K562 (cell line): ENCODE results near the gene RBM17. TPM values are rescaled to one million over a fixed set of nuclear protein-coding genes. Genes with fewer than 3 reads are reported as not detected.
A peak's percentile ranks its signal among the peaks of the same experiment; 100 is the strongest.

Experiments used
- CBX2 ChIP-seq: fragments of 200-600 bp; sonication (generic); IDR thresholded peaks from one replicate; pipeline ENCODE4 v1.6.1; 2012; ENCODE audit warnings: mild to moderate bottlenecking, low read length, inconsistent platforms; ENCODE audit not compliant: insufficient read depth, poor library complexity, severe bottlenecking
- ETS2 ChIP-seq: IDR thresholded peaks from 2 replicates; pipeline ENCODE4 v1.6.1; 2016; ENCODE audit warnings: borderline replicate concordance, missing genetic modification characterization, mild to moderate bottlenecking, moderate library complexity, missing compliant biosample characterization; ENCODE audit not compliant: poor library complexity, severe bottlenecking
- HMG20B ChIP-seq: fragments of 250-450 bp; sonication (Bioruptor Pico); IDR thresholded peaks from 2 replicates; pipeline ENCODE4 v1.5.0; 2021; ENCODE audit warnings: mild to moderate bottlenecking
- IFI16 ChIP-seq: fragments of 250-450 bp; sonication (Bioruptor Pico); IDR thresholded peaks from 2 replicates; pipeline ENCODE4 v2.1.2; 2022; ENCODE audit warnings: mild to moderate bottlenecking, inconsistent platforms
- MAZ ChIP-seq, 2 experiments: fragments of 450-650 bp in 1 of 2; sonication (generic) in 1 of 2; formaldehyde crosslinking; IDR thresholded peaks in 1 of 2; conservative IDR thresholded peaks in 1 of 2; 2 replicates each; pipeline versions ENCODE4 v1.4.0 to v1.5.0; 2020; ENCODE audit warnings: mild to moderate bottlenecking in 1 of 2, missing genetic modification reagents in 1 of 2
- PYGO2 ChIP-seq: fragments of 450-650 bp; IDR thresholded peaks from 2 replicates; pipeline ENCODE4 v1.6.1; 2016; ENCODE audit warnings: mild to moderate bottlenecking, missing genetic modification characterization, moderate library complexity, missing compliant biosample characterization
- RFX5 ChIP-seq: IDR thresholded peaks from 2 replicates; pipeline ENCODE4 v1.6.1; 2011; ENCODE audit warnings: low read depth, mild to moderate bottlenecking, improper control_type of control experiment, low read length
- polyA plus RNA-seq, 8 experiments: library from polyadenylated mRNA; depleted of rRNA in 4 of 8; stranded (reverse) in 5 of 8; unstranded in 3 of 8; fragments of >200 nt; fragmentation: Nextera tagmentation in 2 of 8; fragmentation: Illumina TruSeq in 1 of 8; extraction: Ambion mirVana in 2 of 8; extraction: Trizol in 1 of 8; gene quantifications; 2 replicates each; pipeline versions ENCODE4 v1.2.1 to v1.2.3, GENCODE V29; 2011 to 2014; ENCODE audit warnings: inconsistent platforms in 1 of 8, missing spikeins in 1 of 8
- total RNA-seq, 7 experiments: library from RNA; depleted of rRNA in 6 of 7; stranded (reverse); fragments of >200 nt in 6 of 7; fragmentation: Illumina TruSeq in 2 of 7; extraction: Trizol in 2 of 7; gene quantifications; 2 replicates each; pipeline versions ENCODE4 v1.2.1 to v1.2.3, GENCODE V29; 2011 to 2021; ENCODE audit warnings: low replicate concordance in 1 of 7
- TF ChIP-seq, protein P1 (sequence below): fragments of 250-450 bp; sonication (Bioruptor Pico); IDR thresholded peaks from 2 replicates; pipeline ENCODE4 v1.8.0; 2022; ENCODE audit warnings: inconsistent platforms, mild to moderate bottlenecking, moderate library complexity, borderline replicate concordance
- TF ChIP-seq, protein P2 (sequence below), 2 experiments: fragments of 450-650 bp in 1 of 2; IDR thresholded peaks; 2 replicates each; pipeline ENCODE4 v1.6.1; 2011 to 2017; ENCODE audit warnings: low read depth in 2 of 2, antibody characterized with exemption in 1 of 2, borderline replicate concordance in 1 of 2, low read length in 1 of 2, mild to moderate bottlenecking in 1 of 2, mixed read lengths in 1 of 2; ENCODE audit not compliant: control insufficient read depth in 1 of 2
- TF ChIP-seq, protein P3 (sequence below): fragments of 250-450 bp; sonication (Bioruptor Pico); IDR thresholded peaks from 2 replicates; pipeline ENCODE4 v1.5.0; 2021; ENCODE audit warnings: mild to moderate bottlenecking, borderline replicate concordance
- TF ChIP-seq, protein P4 (sequence below): fragments of 250-450 bp; sonication (Bioruptor Pico); IDR thresholded peaks from 2 replicates; pipeline ENCODE4 v1.5.0; 2021
- TF ChIP-seq, protein P5 (sequence below): fragments of 250-450 bp; sonication (Bioruptor Pico); IDR thresholded peaks from 2 replicates; pipeline ENCODE4 v1.4.0; 2020; ENCODE audit warnings: mild to moderate bottlenecking, moderate library complexity, borderline replicate concordance

RBM17 gene
- total and polyA plus RNA-seq, 9 of the 15 experiments (the other 6 are each of a cell fraction or from before 2014, with no cell fraction given), result 23.6 to 217 (median 124) TPM

DNA sequence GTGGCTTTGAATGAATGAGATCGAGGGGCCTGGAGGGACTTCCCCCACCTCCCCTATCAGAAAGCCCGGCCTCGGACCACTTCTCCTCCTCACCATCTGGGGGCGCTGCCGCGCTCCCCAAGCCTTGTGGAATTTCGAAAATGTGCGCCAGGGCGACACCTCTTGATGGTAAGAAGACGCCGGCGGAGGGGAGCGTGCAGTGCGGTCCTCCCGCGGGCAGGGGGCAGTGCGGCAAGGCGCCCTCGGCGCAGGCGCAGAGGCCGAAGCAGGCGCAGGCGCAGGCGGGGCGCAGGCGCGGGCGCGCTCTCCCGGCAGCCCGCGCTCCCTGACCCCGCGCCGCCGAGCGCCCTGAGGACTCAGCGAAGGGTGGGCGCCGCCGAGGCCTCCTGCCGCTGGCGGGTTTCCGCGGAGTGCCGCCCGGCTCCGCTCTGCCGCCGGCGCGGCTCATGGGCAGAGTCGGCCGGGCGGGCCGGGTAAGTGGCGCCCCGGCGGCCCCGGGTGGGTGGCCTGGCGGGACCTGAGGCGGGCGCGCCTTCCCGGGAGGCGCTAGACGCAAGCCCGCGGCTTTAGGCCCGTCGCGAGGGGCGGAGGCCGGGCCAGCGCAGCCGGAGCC lies at the start of gene RBM17 (continued):
- TF ChIP-seq, protein P1, sequence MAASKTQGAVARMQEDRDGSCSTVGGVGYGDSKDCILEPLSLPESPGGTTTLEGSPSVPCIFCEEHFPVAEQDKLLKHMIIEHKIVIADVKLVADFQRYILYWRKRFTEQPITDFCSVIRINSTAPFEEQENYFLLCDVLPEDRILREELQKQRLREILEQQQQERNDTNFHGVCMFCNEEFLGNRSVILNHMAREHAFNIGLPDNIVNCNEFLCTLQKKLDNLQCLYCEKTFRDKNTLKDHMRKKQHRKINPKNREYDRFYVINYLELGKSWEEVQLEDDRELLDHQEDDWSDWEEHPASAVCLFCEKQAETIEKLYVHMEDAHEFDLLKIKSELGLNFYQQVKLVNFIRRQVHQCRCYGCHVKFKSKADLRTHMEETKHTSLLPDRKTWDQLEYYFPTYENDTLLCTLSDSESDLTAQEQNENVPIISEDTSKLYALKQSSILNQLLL, result no peak
- TF ChIP-seq, protein P2, sequence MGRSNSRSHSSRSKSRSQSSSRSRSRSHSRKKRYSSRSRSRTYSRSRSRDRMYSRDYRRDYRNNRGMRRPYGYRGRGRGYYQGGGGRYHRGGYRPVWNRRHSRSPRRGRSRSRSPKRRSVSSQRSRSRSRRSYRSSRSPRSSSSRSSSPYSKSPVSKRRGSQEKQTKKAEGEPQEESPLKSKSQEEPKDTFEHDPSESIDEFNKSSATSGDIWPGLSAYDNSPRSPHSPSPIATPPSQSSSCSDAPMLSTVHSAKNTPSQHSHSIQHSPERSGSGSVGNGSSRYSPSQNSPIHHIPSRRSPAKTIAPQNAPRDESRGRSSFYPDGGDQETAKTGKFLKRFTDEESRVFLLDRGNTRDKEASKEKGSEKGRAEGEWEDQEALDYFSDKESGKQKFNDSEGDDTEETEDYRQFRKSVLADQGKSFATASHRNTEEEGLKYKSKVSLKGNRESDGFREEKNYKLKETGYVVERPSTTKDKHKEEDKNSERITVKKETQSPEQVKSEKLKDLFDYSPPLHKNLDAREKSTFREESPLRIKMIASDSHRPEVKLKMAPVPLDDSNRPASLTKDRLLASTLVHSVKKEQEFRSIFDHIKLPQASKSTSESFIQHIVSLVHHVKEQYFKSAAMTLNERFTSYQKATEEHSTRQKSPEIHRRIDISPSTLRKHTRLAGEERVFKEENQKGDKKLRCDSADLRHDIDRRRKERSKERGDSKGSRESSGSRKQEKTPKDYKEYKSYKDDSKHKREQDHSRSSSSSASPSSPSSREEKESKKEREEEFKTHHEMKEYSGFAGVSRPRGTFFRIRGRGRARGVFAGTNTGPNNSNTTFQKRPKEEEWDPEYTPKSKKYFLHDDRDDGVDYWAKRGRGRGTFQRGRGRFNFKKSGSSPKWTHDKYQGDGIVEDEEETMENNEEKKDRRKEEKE (IDR thresholded peaks at IDR 0.05; ENCODE audit: borderline replicate concordance in 1 of 2, control insufficient read depth in 1 of 2, low read depth in 2 of 2, low read length in 1 of 2), result 0 out of 4 replicates have a peak, but pooled peaks of 1 of the 2 experiments have one; percentile 59
- TF ChIP-seq PYGO2 (tag) (no peak), HMG20B (CRISPR knock-in tag) (no peak), MAZ (CRISPR knock-in tag; conservative IDR thresholded peaks at IDR 0.05 in 1 of 2, IDR thresholded peaks at IDR 0.05 in 1 of 2) (peak; percentile 68 to 90), CBX2 (no peak), ETS2 (tag) (no peak), RFX5 (no peak), IFI16 (CRISPR knock-in tag) (no peak)
- TF ChIP-seq, protein P3, sequence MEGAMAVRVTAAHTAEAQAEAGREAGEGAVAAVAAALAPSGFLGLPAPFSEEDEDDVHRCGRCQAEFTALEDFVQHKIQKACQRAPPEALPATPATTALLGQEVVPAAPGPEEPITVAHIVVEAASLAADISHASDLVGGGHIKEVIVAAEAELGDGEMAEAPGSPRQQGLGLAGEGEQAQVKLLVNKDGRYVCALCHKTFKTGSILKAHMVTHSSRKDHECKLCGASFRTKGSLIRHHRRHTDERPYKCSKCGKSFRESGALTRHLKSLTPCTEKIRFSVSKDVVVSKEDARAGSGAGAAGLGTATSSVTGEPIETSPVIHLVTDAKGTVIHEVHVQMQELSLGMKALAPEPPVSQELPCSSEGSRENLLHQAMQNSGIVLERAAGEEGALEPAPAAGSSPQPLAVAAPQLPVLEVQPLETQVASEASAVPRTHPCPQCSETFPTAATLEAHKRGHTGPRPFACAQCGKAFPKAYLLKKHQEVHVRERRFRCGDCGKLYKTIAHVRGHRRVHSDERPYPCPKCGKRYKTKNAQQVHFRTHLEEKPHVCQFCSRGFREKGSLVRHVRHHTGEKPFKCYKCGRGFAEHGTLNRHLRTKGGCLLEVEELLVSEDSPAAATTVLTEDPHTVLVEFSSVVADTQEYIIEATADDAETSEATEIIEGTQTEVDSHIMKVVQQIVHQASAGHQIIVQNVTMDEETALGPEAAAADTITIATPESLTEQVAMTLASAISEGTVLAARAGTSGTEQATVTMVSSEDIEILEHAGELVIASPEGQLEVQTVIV (CRISPR knock-in tag), result no peak
- TF ChIP-seq, protein P4, sequence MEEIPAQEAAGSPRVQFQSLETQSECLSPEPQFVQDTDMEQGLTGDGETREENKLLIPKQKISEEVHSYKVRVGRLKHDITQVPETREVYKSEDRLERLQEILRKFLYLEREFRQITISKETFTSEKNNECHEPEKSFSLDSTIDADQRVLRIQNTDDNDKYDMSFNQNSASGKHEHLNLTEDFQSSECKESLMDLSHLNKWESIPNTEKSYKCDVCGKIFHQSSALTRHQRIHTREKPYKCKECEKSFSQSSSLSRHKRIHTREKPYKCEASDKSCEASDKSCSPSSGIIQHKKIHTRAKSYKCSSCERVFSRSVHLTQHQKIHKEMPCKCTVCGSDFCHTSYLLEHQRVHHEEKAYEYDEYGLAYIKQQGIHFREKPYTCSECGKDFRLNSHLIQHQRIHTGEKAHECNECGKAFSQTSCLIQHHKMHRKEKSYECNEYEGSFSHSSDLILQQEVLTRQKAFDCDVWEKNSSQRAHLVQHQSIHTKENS (CRISPR knock-in tag), result no peak
- TF ChIP-seq, protein P5, sequence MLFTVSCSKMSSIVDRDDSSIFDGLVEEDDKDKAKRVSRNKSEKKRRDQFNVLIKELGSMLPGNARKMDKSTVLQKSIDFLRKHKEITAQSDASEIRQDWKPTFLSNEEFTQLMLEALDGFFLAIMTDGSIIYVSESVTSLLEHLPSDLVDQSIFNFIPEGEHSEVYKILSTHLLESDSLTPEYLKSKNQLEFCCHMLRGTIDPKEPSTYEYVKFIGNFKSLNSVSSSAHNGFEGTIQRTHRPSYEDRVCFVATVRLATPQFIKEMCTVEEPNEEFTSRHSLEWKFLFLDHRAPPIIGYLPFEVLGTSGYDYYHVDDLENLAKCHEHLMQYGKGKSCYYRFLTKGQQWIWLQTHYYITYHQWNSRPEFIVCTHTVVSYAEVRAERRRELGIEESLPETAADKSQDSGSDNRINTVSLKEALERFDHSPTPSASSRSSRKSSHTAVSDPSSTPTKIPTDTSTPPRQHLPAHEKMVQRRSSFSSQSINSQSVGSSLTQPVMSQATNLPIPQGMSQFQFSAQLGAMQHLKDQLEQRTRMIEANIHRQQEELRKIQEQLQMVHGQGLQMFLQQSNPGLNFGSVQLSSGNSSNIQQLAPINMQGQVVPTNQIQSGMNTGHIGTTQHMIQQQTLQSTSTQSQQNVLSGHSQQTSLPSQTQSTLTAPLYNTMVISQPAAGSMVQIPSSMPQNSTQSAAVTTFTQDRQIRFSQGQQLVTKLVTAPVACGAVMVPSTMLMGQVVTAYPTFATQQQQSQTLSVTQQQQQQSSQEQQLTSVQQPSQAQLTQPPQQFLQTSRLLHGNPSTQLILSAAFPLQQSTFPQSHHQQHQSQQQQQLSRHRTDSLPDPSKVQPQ, result no peak
